Liver (tissue), 9 donors: ENCODE results near the gene KLF11. TPM values are rescaled to one million over a fixed set of nuclear protein-coding genes. Genes with fewer than 3 reads are reported as not detected.

ENCODE experiments used
- DNase-seq: peaks from one replicate; pipeline ENCODE4 v3.0.0-alpha.2; 2017; ENCODE audit warnings: low spot score
- H3K27ac ChIP-seq, 2 donors: one replicate each; pipeline ENCODE4 v1.7.0; 2013; ENCODE audit warnings: inconsistent platforms in 2 of 2, low read length in 2 of 2, control low read depth in 1 of 2, low read depth in 1 of 2, mild to moderate bottlenecking in 1 of 2
- H3K27me3 ChIP-seq, 4 donors: one replicate each; pipeline versions ENCODE4 v1.6.1 to v1.7.0; 2013; ENCODE audit warnings: low read length in 3 of 4, inconsistent platforms in 1 of 4, mild to moderate bottlenecking in 1 of 4, moderate library complexity in 1 of 4; ENCODE audit not compliant: control insufficient read depth in 4 of 4, insufficient read depth in 4 of 4
- H3K36me3 ChIP-seq, 4 donors: one replicate each; pipeline versions ENCODE4 v1.6.1 to v1.7.0; 2013; ENCODE audit warnings: low read length in 3 of 4, mild to moderate bottlenecking in 3 of 4, low read depth in 1 of 4, moderate library complexity in 1 of 4; ENCODE audit not compliant: control insufficient read depth in 4 of 4, insufficient read depth in 3 of 4
- H3K4me1 ChIP-seq, 4 donors: one replicate each; pipeline versions ENCODE4 v1.6.1 to v1.7.0; 2013; ENCODE audit warnings: low read length in 3 of 4, mild to moderate bottlenecking in 3 of 4, moderate library complexity in 1 of 4; ENCODE audit not compliant: control insufficient read depth in 4 of 4, insufficient read depth in 4 of 4
- H3K4me3 ChIP-seq, 3 donors: one replicate each; pipeline versions ENCODE4 v1.6.1 to v1.7.0; 2013; ENCODE audit warnings: low read length in 3 of 3, control low read depth in 1 of 3, low read depth in 1 of 3, mild to moderate bottlenecking in 1 of 3
- H3K9ac ChIP-seq, 2 donors: one replicate each; pipeline ENCODE4 v1.7.0; 2013; ENCODE audit warnings: low read length in 2 of 2, mild to moderate bottlenecking in 2 of 2, moderate library complexity in 2 of 2, control low read depth in 1 of 2, low read depth in 1 of 2
- H3K9me3 ChIP-seq, 4 donors: one replicate each; pipeline versions ENCODE4 v1.6.1 to v1.7.0; 2013; ENCODE audit warnings: low read length in 3 of 4; ENCODE audit not compliant: control insufficient read depth in 4 of 4
- ATF3 ChIP-seq: IDR thresholded peaks from 2 replicates; pipeline ENCODE4 v1.6.1; 2016; ENCODE audit warnings: antibody characterized with exemption
- CTCF ChIP-seq: fragments of 150-350 bp; IDR thresholded peaks from 2 replicates; pipeline ENCODE4 v1.5.1; 2017; ENCODE audit warnings: improper control_type of control experiment, low read depth, low read length; ENCODE audit not compliant: missing input control
- EGR1 ChIP-seq, 2 donors: IDR thresholded peaks; 2 replicates each; pipeline ENCODE4 v1.6.1; 2016 to 2018; ENCODE audit warnings: antibody characterized with exemption in 2 of 2, low read depth in 2 of 2
- FOXA1 ChIP-seq: IDR thresholded peaks from 2 replicates; pipeline ENCODE4 v1.6.1; 2016; ENCODE audit warnings: antibody characterized with exemption
- FOXA2 ChIP-seq: IDR thresholded peaks from 2 replicates; pipeline ENCODE4 v1.6.1; 2016; ENCODE audit warnings: antibody characterized with exemption
- GABPA ChIP-seq, 2 donors: IDR thresholded peaks in 1 of 2; conservative IDR thresholded peaks in 1 of 2; 2 replicates each; pipeline ENCODE4 v1.6.1; 2016; ENCODE audit warnings: antibody characterized with exemption in 2 of 2, mild to moderate bottlenecking in 1 of 2, moderate library complexity in 1 of 2
- HNF4A ChIP-seq, 2 donors: conservative IDR thresholded peaks; 2 replicates each; pipeline ENCODE4 v1.6.1; 2016; ENCODE audit warnings: antibody characterized with exemption in 2 of 2, mild to moderate bottlenecking in 2 of 2
- HNF4G ChIP-seq: IDR thresholded peaks from 2 replicates; pipeline ENCODE4 v1.6.1; 2016; ENCODE audit warnings: antibody characterized with exemption
- JUND ChIP-seq, 2 donors: IDR thresholded peaks; 2 replicates each; pipeline ENCODE4 v1.6.1; 2016; ENCODE audit warnings: antibody characterized with exemption in 2 of 2
- MAX ChIP-seq: IDR thresholded peaks from 2 replicates; pipeline ENCODE4 v1.6.1; 2016; ENCODE audit warnings: antibody characterized with exemption
- NR2F2 ChIP-seq: IDR thresholded peaks from 2 replicates; pipeline ENCODE4 v1.6.1; 2016; ENCODE audit warnings: antibody characterized with exemption
- RAD21 ChIP-seq, 2 donors: IDR thresholded peaks; 2 replicates each; pipeline ENCODE4 v1.6.1; 2016; ENCODE audit warnings: antibody characterized with exemption in 2 of 2, mild to moderate bottlenecking in 2 of 2
- REST ChIP-seq: IDR thresholded peaks from 2 replicates; pipeline ENCODE4 v1.6.1; 2016; ENCODE audit warnings: antibody characterized with exemption, mild to moderate bottlenecking
- RXRA ChIP-seq, 2 donors: IDR thresholded peaks; 2 replicates each; pipeline ENCODE4 v1.6.1; 2017 to 2018; ENCODE audit warnings: antibody characterized with exemption in 2 of 2, mild to moderate bottlenecking in 1 of 2
- SP1 ChIP-seq: IDR thresholded peaks from 2 replicates; pipeline ENCODE4 v1.6.1; 2018; ENCODE audit warnings: antibody characterized with exemption, mild to moderate bottlenecking
- TAF1 ChIP-seq: conservative IDR thresholded peaks from 2 replicates; pipeline ENCODE4 v1.6.1; 2016; ENCODE audit warnings: antibody characterized with exemption, mild to moderate bottlenecking
- YY1 ChIP-seq: IDR thresholded peaks from 2 replicates; pipeline ENCODE4 v1.6.1; 2016; ENCODE audit warnings: antibody characterized with exemption, mild to moderate bottlenecking
- ZBTB33 ChIP-seq: IDR thresholded peaks from 2 replicates; pipeline ENCODE4 v1.6.1; 2016; ENCODE audit warnings: antibody characterized with exemption
- WGBS: extraction: QIAGEN DNeasy Blood & Tissue Kit; methylation state at CpG from one replicate; pipeline ENCODE4 v1.1.7; 2013; 5-methylcytosine and 5-hydroxymethylcytosine counted together
- polyA plus RNA-seq, 2 donors: library from polyadenylated mRNA; stranded (reverse) in 1 of 2; unstranded in 1 of 2; fragments of 200-250 nt in 1 of 2; fragments of >200 nt in 1 of 2; fragmentation: Nextera tagmentation in 1 of 2; extraction: Ambion mirVana in 1 of 2; gene quantifications; one replicate each; pipeline versions ENCODE4 v1.2.1 to v1.2.3, GENCODE V29; 2013 to 2015
- total RNA-seq, 2 donors: library from RNA; depleted of rRNA; stranded (reverse); fragments of >200 nt; gene quantifications; one replicate each; pipeline ENCODE4 v1.2.3, GENCODE V29; 2014
- donor health status: healthy.
- donor health status: healthy.
- donor health status: healthy.
- donor health status: healthy.
- donor health status: healthy.

Gene KLF11
- total and polyA plus RNA-seq, 4 donors: 10.5 to 43.0 (median 14.5) TPM

GRCh38 chr2:10067330-10067729, 24.0 kb downstream of the KLF11 start:
- TF ChIP-seq GABPA (IDR thresholded peaks at IDR 0.05 in 1 of 2, conservative IDR thresholded peaks at IDR 0.05 in 1 of 2) (no peak), HNF4A (conservative IDR thresholded peaks at IDR 0.05) (no peak), CTCF (no peak), FOXA2 (no peak), JUND (IDR thresholded peaks at IDR 0.05) (no peak), NR2F2 (no peak), REST (no peak), MAX (no peak), HNF4G (no peak), TAF1 (no peak), SP1 (no peak), EGR1 (IDR thresholded peaks at IDR 0.05; ENCODE audit: low read depth in 2 of 2) (no peak), RAD21 (IDR thresholded peaks at IDR 0.05) (no peak), YY1 (no peak), ZBTB33 (no peak), FOXA1 (no peak), ATF3 (no peak), RXRA (IDR thresholded peaks at IDR 0.05) (no peak)
- no peaks in the 10 kb centered on the region for H3K27me3 ChIP-seq
- no peaks in the 10 kb centered on the region for H3K9me3 ChIP-seq
- H3K36me3 ChIP-seq: no peaks in the 10 kb centered on the region
- no peak for DNase-seq
- no peak overlapping the region for H3K4me3 ChIP-seq
- WGBS: 96% methylated on average over 2 of the region's 2 CpGs
- H3K4me1 ChIP-seq: peaks cover 0 to 4% (median under 1%) of the 10 kb centered on the region in 4 donors
- no peak overlapping the region for H3K27ac ChIP-seq
- H3K9ac ChIP-seq: no peak overlapping the region
